Keratinocyte (primary cell): ENCODE measurements around the gene ARRDC2.

Experiments used
- CTCF ChIP-seq, 3 experiments: IDR thresholded peaks in 1 of 3; conservative IDR thresholded peaks in 1 of 3; optimal IDR thresholded peaks in 1 of 3; 2 replicates in 2 of 3; 3 replicates in 1 of 3; pipeline versions ENCODE3 to v1.5.1; 2011; ENCODE audit warnings: low read length in 3 of 3, mild to moderate bottlenecking in 3 of 3, moderate library complexity in 2 of 3, control low read depth in 1 of 3, inconsistent platforms in 1 of 3; ENCODE audit not compliant: insufficient read depth in 2 of 3; ENCODE audit errors: extremely low read depth in 1 of 3
- EZH2 ChIP-seq: IDR thresholded peaks from one replicate; pipeline ENCODE4 v1.6.1; 2012; ENCODE audit warnings: inconsistent platforms, mild to moderate bottlenecking, low read length, moderate library complexity

DNA sequence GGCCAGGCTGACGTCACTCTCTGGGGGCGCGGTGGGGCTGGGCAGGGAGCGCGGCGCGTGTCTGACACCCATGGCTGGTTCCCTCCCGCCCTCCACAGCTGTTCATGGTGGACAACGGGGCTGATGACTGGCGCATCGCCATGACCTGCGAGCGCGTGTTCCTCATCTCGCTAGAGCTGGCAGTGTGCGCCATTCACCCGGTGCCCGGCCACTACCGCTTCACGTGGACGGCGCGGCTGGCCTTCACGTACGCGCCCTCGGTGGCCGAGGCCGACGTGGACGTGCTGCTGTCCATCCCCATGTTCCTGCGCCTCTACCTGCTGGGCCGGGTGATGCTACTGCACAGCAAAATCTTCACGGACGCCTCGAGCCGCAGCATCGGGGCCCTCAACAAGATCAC is 26.4 kb upstream of the ARRDC2 start:
- TF ChIP-seq CTCF (optimal IDR thresholded peaks at IDR 0.05 in 1 of 3, IDR thresholded peaks at IDR 0.05 in 1 of 3, conservative IDR thresholded peaks at IDR 0.05 in 1 of 3; ENCODE audit: extremely low read depth in 1 of 3, insufficient read depth in 2 of 3, low read length in 3 of 3) (no peak), EZH2 (no peak)
